GM19351 (cell line): Measurements from ENCODE around the gene GPNMB.

Source experiments
- ATAC-seq: cut with Tn5 transposase; IDR thresholded peaks from one replicate; pipeline ENCODE4 v1.9.1; 2021; ENCODE audit warnings: mild to moderate bottlenecking, moderate library complexity; ENCODE audit not compliant: unreplicated experiment

GPNMB gene

DNA sequence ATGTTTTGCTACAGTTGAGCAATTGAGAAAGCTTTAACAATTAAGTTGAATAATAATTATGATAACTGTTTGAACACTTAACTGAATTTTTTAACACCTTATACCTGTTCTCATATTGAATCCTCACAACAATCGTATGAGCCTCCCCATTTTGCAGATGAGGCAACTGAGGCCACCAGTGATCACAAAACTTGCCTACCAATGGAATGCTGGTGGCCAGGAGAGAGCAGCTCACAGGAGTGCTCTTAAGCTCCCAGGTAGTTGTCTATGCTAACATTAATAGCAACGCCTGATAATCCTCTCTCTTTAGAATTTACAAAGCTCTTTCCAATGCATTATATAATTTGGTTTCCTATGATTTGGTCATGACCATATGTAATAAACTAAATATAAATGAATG lies 21.6 kb downstream of the GPNMB start:
- no peak for ATAC-seq

DNA sequence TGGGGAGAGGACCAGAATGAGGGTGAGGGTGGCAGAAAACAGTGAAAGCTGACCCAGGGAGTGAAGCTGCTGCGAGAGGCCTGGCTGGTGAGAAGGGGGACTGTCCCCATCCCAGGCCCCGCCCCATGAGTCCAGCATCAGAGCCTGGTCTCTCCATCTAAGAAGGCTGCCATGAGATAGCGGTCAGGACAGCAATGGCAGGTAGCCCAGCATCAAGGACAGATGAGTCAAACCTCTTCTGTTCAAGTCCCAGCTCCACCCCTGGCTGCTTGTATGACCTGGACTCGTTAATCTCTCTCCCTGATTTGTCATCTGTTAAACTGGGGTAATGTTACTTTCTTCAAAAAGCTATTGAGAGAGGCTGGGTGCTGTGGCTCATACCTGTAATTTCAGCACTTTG lies 22.2 kb downstream of the GPNMB start:
- ATAC-seq, result no peak

DNA sequence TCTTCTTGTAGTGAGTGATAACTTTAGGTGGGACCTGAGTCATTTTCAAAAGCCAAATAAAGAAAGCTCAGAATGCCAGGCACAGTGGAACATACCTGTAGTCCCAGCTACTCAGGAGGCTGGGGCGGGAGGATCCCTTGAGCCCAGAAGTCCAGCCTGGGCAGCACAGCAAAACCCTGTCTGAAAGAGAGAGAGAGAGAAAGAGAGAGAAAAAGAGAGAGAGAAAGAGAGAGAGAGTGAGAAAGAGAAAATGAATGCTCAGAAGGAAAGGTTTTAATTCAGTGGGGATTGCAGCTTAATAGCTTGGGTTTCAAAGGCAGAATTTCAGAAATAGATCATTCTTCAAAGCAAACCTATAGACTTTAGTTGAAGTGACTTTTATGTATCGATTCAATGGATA lies 25.7 kb downstream of the GPNMB start:
- ATAC-seq, result no peak

DNA sequence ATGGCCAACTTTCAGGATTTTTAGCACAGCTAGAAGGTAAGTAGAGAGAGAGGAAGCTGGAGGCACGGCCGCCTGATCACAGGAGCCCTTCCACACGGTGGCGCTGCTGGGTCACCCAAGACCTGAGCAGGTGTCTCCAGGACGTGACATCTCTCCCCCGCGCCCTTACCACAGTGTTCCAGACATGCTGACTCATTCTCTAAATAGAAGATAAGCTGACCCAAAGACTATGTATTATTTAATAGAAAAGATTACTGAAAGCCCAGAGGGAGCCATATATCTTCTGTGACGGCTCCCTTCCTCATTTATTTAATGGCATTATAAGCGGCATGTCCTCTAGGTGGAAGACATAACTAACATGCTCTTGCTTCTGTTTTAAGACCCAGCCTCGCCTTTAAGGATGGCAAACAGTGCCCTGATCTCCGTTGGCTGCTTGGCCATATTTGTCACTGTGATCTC lies 26.6 kb downstream of the GPNMB start:
- peak; percentile 96 for ATAC-seq

DNA sequence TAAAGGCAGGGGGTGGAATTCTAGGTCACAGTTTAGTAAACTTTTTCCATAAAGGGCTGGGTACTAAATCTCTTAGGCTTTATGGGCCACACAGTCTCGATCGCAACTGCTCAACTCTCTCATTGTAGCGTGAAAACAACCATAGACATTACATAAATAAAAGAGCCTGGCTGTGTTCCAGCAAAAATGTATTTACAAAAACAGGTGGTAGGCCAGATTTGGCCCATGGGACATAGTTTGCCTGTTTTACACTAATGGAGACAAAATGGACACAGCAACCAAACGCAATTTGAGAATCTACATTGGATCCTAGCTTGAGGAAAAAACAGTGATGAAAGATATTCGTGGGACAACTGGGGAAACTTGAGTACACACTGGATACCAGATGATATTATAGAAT lies 29.3 kb downstream of the GPNMB start:
- ATAC-seq, result no peak

DNA sequence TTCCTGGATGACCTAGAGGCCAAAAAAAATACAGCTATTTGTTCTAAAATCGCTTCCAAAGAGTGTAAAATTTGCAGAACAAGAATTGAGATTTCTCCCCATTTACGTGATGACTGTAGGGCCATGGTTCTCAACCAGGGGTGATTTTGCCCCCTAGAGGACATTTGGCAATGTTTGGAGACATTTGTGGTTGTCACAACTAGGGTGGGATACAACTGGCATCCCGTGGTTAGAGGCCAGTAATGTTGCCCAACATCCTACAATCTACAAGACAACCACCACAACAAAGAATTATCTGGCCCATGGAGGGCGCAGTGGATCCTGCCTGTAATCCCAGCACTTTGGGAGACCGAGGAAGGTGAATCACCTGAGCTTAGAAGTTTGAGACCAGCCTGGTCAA lies 29.8 kb downstream of the GPNMB start:
- no peak for ATAC-seq

DNA sequence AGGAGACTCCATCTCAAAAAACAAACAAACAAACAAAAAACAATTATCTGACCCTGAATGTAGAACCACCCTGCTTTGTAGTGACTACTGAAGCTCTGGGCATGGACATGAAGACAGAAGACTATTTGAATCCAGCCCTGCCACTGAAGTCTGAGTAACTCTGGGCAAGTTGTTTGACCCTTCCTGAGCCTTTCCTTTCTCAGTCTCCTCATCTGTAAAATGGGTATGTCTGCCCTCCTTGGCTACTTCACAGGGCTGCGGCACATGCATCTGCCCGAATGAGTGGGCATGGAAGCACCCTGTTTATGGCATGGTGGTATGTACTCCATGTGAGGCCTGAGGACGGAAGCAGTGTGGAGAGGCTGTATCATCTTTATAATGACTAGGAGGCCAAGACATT lies 30.4 kb downstream of the GPNMB start:
- ATAC-seq, result no peak

DNA sequence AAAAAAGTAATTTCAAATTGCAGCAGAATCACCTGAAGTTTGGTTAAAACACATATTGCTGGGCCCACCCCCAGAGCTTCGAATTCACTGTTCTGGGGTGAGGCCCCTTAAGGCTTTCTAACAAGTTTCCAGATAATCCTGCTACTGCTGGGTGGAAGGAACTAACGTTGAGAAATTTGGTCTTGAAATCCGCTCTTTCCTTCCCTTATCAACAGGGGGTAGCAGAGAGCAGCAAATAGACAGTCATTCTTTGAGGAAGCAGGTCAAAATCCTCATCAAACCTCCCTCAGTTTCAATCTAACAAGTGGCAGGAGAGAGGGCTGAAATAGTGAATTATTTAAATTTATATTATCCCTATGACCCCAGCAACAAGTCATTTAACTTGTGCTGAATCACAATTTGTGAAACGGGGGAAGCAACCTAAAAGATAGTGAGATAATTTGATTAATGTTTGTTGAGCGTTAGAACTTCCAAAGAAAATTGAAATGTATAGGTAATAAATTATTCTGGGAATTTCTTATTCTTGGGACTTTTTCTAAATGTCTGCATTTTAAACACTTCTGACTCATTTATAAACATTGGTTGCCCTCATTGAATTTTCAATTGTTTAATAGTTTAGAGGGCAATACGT lies 30.9 kb downstream of the GPNMB start:
- ATAC-seq, result no peak

DNA sequence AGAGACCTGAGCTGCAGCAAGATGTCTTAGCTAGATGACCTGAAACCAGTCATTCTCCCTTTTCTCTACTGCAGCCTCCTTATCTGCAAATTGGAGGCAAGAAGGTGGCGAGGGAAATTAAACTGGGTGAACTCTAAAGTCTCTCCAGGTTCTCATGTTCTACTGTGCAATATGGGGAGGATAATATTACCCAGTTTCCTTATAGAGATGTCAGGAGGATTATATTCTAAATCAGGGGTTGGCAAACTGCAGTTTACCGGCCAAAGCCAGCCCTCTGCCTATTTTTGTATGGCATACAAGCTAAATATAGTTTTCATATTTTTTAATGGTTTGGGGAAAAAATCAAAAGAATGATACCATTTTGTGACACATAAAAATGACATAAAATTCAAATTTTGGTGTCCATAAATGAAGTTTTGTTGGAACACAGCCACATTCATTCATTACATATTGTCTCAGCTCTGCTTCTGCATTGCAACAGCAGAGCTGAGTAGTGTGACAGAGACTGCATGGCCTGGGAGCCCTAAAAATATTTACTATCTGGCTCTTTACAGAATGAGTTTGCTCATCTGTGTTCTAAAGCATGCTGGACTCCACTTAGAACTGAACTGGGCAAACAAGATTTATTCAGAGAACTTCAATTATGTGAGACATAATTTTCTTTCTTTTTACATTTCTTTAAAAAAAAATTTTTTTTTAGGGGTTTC lies 33.4 kb downstream of the GPNMB start:
- ATAC-seq, result no peak

DNA sequence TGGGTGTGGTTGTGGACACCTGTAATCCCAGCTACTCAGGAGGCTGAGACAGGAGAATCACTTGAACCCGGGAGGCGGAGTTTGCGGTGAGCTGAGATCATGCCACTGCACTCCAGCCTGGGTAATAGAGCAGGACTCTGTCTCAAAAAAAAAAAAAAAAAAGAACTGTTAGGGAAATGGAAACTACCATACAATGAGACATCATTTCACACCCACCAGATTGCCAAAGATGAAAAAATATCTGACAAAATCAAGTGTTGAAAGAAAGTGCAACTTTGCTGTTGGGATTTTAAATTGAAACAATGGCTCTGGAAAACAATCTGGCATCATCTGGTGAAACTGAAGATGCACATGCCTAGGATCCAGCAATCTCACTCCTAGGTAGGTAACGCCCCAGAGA lies 36.5 kb downstream of the GPNMB start:
- ATAC-seq, result no peak

DNA sequence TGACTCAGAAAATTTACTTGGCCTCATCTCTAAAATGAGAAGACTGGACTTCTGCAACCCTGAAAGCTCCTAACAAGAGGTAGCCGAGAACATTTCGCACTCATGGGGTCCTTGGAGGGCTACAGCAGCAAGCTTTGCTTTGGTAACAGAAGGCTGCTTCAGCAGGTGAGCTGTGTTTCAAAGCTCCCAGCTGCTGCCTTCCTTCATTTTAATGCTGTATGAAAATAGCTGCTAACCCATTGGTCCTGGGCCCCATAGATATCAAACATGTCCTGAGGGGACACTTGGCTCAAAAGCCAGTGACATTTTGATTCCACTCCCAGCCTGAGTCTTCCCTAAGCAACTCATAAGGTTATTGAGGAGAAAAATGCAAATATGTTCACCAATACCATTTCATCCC lies 38.3 kb downstream of the GPNMB start:
- no peak for ATAC-seq

DNA sequence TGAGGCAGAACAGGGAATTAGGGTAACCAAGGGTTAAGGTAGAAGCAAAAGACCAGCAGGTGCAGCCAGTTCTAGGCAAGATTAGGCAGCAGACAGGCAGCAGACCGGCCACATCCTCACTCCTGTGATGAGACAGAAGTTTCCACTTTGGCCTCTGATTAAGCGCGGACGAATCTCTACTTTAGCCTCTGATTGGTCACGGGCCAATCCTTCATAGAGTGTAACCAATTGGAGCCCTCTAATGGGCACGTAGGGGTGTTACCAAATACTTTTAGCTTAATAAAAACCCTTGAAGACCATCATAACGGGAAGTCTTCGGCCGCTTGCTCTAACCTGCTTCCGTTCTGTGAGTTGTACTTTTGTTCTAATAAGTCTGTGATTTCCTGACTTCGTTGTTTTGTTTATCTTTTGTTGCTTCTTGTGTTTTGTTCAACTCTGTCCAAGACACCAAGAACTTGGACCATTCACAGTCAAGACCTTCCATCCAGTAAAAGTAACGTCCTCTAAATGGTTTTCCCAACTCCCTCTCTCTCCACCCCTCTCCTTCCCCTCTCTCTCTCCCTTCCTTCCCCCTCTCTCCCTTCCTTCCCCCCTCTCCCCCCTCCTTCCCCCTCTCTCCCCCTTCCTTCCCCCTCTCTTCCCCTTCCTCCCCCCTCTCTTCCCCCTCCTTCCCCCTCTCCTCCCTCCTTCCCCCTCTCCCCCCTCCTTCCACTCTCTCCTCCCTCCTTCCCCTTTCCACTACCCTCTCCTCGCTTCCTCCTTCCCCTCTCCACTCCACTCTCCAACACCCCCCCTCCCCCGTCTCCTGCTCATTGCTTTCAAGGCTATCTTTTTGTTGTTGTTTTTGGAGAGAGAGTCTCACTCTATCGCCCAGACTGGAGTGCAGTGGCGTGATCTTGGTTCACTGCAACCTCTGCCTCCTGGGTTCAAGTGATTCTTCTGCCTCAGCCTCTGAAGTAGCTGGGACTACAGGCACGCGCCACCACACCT lies 39.4 kb downstream of the GPNMB start:
- no peak for ATAC-seq

DNA sequence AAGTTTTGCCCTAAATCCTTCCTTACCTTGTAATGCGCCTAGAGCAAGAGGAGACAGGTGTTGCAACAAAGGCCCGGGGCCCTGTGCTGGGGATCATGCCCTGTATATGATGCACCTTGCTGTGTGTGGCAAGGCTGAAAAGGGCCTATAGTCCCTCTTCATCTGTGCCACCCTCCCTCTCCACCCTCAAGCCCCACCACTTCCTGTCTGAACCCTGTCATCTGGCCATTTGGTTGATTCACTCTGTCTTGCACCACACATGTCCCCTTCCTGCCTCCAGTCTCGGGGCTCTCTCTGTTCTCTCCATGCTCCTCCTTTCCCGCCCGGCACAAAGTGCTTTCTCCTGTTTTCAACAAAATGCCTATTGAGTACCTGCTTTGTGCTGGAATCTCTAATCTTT lies 41.0 kb downstream of the GPNMB start:
- ATAC-seq, result no peak

DNA sequence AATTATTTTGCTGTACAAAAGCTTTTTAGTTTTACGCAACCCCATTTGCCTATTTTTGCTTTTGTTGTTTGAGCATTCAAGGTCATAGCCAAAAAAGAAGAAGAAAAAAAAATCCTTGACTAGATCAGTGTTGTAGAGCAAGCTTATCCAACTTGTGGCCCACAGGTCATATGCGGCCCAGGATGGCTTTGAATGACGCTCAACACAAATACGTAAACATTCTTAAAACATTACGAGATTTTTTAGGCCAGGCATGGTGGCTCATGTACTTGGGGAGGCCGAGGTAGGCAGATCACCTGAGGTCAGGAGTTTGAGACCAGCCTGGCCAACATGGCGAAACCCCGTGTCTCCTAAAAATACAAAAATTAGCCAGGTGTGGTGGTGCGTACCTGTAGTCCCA lies 44.4 kb downstream of the GPNMB start:
- ATAC-seq, result no peak

DNA sequence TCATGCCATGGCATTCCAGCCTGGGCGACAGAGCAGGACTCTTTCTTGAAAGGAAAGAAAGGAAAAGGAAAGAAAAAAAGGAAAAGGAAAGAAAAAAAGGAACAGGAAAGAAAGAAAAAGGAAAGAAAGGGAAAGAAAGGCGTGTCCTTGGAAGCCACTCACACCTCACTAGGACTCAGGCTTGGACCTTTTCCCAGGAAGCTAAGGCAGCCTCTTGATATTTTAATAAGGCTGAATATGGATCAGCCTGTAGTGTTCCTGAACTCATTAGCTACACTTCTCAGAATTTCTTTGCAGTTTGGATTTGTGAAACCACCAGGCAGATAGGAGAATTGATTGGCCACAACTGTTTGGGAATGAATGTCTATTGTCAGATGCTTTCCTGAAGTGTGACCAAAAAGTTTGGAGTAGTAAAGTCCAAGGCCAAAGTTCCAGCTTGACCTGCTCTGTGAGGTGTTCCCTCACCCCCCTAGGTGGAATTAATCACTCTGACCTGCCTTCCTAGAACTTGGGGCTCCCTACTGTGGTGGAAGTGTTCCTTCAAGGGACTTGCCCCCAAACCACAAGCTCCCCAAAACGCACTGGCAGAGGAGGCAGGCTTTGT lies 45.5 kb downstream of the GPNMB start:
- no peak for ATAC-seq

DNA sequence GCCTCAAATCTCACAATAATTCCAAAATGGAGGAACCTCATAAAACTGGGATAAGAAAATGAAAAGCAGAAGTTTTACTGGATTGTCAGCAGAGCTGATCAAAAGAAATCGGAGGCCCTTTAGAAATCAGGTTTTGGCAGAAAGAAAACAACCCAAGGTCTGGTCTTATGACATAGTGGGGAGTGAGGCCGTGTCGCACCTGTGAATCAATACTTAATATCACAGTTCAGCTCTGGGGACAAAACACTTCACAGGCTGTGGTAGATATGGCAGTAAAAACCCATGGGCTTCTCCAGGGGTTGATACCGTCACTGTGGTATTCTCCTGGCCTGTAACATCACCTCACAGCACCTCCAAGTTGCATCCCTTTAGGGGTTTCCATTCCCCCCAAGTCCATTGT lies 46.0 kb downstream of the GPNMB start:
- no peak for ATAC-seq

DNA sequence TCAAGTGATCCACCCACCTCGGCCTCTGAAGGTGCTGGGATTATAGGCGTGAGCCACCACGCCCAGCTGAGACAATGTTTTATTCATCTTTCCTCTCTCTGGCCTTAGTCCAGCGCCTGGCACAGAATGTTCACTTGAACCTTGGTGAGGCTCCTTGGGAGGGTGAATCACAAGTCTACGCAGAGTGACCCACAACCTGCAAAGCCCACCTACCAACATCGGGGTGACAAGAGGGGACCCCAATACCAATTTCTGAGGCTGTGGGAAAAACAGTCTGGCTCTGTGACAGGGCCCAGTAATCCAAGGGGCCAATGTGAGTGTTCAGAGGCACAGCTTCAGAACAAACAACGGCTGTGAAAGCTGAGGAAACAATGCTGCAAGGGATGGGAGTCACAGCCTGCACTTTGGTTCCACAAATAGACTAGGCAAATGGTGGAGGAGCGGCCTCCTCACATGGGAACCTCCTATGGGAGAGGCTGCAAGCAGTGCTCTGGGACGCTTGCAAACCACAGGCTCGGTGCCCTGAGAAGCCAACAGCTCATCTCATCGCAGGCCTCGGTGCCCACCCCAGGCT lies 47.0 kb downstream of the GPNMB start:
- ATAC-seq, result no peak

DNA sequence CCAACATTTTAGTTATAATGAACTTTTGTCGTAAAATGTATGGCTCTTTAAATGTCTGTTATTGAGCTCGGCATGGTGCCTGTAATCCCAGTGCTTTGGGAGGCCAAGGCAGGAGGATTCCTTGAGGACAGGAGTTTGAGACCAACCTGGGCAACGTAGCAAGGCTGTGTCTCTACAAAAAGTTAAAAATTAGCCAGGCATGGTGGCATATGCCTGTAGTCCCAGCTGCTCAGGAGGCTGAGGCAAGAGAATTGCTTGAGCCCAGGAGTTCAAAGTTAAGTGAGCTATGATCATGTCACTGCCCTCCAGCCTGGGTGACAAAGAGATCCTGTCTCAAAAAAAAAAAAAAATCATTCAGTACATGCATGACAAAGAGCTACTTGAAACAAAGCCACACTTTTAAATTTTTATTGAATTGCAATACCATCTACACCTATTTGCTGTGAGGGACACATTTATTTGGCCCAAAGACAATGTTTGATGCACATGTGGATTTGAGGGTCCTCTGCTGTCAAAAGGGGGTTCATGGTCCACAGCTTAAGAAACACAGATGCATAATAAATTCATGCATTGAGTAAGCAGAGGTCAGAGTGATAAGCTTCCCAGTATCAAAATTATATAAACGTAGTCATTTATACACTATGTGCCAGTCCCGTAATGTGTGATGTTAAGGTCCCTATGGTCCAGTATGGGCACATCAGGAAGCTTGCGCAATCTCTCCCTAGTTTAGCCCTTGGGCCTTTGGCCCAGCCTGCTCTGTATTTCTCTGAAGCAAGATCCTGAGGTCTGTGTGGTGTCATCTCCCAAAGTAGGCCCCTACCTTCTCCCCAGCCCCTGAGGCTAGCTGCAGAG lies 48.2 kb downstream of the GPNMB start:
- ATAC-seq, result no peak

DNA sequence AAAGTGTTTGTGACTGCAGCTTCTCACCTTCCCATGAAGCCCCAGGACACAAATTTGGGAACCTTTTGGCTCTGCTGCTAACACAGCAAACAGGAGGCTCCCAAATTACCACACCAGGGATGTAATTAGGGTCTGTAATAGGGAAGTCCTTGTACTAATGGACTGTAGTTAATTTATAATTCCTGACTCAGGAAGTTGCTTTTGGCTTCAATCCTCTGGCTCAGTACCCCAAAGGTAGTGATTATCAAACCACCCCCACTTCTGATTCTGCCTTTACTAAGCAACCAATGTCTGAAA lies 48.8 kb downstream of the GPNMB start:
- ATAC-seq, result no peak
